Parathyroid adenoma (tissue), 2 donors: ENCODE data around the gene B3GALT6.

Experiments
- H2AFZ ChIP-seq: fragments of 300-600 bp; sonication (generic); one replicate; pipeline ENCODE4 v1.7.0; 2017; ENCODE audit warnings: antibody characterized with exemption, mild to moderate bottlenecking
- H3K27ac ChIP-seq: fragments of 300-600 bp; sonication (generic); one replicate; pipeline ENCODE4 v1.7.0; 2017
- H3K27me3 ChIP-seq: fragments of 300-600 bp; sonication (generic); one replicate; pipeline ENCODE4 v1.7.0; 2017; ENCODE audit warnings: low read length; ENCODE audit not compliant: control insufficient read depth, insufficient read depth
- H3K36me3 ChIP-seq: fragments of 300-600 bp; sonication (generic); one replicate; pipeline ENCODE4 v1.7.0; 2017; ENCODE audit warnings: low read length; ENCODE audit not compliant: control insufficient read depth, insufficient read depth
- H3K4me1 ChIP-seq: fragments of 300-600 bp; sonication (generic); one replicate; pipeline ENCODE4 v1.7.0; 2017; ENCODE audit warnings: control low read depth
- H3K4me2 ChIP-seq: fragments of 300-600 bp; sonication (generic); one replicate; pipeline ENCODE4 v1.7.0; 2017; ENCODE audit warnings: low read length
- H3K4me3 ChIP-seq: fragments of 300-600 bp; sonication (generic); one replicate; pipeline ENCODE4 v1.7.0; 2017; ENCODE audit warnings: low read depth, low read length
- H3K79me2 ChIP-seq: fragments of 300-600 bp; sonication (generic); one replicate; pipeline ENCODE4 v1.7.0; 2017; ENCODE audit warnings: control low read depth
- H3K9ac ChIP-seq: fragments of 300-600 bp; sonication (generic); one replicate; pipeline ENCODE4 v1.7.0; 2017; ENCODE audit warnings: mild to moderate bottlenecking
- H3K9me3 ChIP-seq: fragments of 300-600 bp; sonication (generic); one replicate; pipeline ENCODE4 v1.7.0; 2017; ENCODE audit warnings: low read length; ENCODE audit not compliant: control insufficient read depth
- CTCF ChIP-seq: fragments of 300-600 bp; sonication (generic); IDR thresholded peaks from one replicate; pipeline ENCODE4 v1.7.0; 2017; ENCODE audit warnings: antibody characterized with exemption, mild to moderate bottlenecking
- donor health status: primary hyperparathyroidism.

Gene B3GALT6

GRCh38 chr1:1199141-1199960, 32.7 kb upstream of the B3GALT6 start:
- no peaks in the 10 kb centered on the region for H3K27me3 ChIP-seq
- H3K79me2 ChIP-seq: no peaks in the 10 kb centered on the region
- H2AFZ ChIP-seq: no peak overlapping the region
- H3K4me2 ChIP-seq: no peak overlapping the region
- no peaks in the 10 kb centered on the region for H3K9me3 ChIP-seq
- H3K4me1 ChIP-seq: no peaks in the 10 kb centered on the region
- H3K36me3 ChIP-seq: no peaks in the 10 kb centered on the region
- no peak overlapping the region for H3K4me3 ChIP-seq
- no peak for TF ChIP-seq CTCF
- H3K27ac ChIP-seq: no peak overlapping the region
- H3K9ac ChIP-seq: no peak overlapping the region

- no peaks in the 10 kb centered on the region for H3K27me3 ChIP-seq
- no peaks in the 10 kb centered on the region for H3K79me2 ChIP-seq
- no peak overlapping the region for H3K27ac ChIP-seq
- H3K36me3 ChIP-seq: no peaks in the 10 kb centered on the region
- H2AFZ ChIP-seq: no peak overlapping the region
- no peak for TF ChIP-seq CTCF
- no peak overlapping the region for H3K4me2 ChIP-seq
- no peak overlapping the region for H3K4me3 ChIP-seq
- no peaks in the 10 kb centered on the region for H3K9me3 ChIP-seq
- no peak overlapping the region for H3K9ac ChIP-seq
- no peaks in the 10 kb centered on the region for H3K4me1 ChIP-seq
Measured at GRCh38 chr1:1199961-1200875, 31.8 kb upstream of the B3GALT6 start.

GRCh38 chr1:1200876-1201810, 30.9 kb upstream of the B3GALT6 start:
- H3K9me3 ChIP-seq: no peaks in the 10 kb centered on the region
- peak overlapping the region; percentile 34 for H3K4me3 ChIP-seq
- H3K27me3 ChIP-seq: no peaks in the 10 kb centered on the region
- peak overlapping the region; percentile 68 for H2AFZ ChIP-seq
- no peak overlapping the region for H3K9ac ChIP-seq
- no peaks in the 10 kb centered on the region for H3K36me3 ChIP-seq
- H3K27ac ChIP-seq: no peak overlapping the region
- H3K4me1 ChIP-seq: no peaks in the 10 kb centered on the region
- no peaks in the 10 kb centered on the region for H3K79me2 ChIP-seq
- TF ChIP-seq CTCF: no peak
- H3K4me2 ChIP-seq: peak overlapping the region; percentile 74

- Histone ChIP-seq H3K4me1 (no peaks in the 10 kb centered on the region), H3K9ac (no peak overlapping the region), H3K9me3 (no peaks in the 10 kb centered on the region), H2AFZ (no peak overlapping the region), H3K27me3 (no peaks in the 10 kb centered on the region), H3K79me2 (no peaks in the 10 kb centered on the region), H3K4me2 (no peak overlapping the region), H3K4me3 (no peak overlapping the region), H3K36me3 (no peaks in the 10 kb centered on the region), H3K27ac (no peak overlapping the region)
- no peak for TF ChIP-seq CTCF
Measured at GRCh38 chr1:1202831-1203560, 29.0 kb upstream of the B3GALT6 start.
